Activated B cell treated with CpG ODN at 0.5 μM for 24 hours (primary cell): ENCODE measurements around the gene KCNAB2. TPM values are rescaled to one million over a fixed set of nuclear protein-coding genes. Genes with fewer than 3 reads are reported as not detected.

Experiments used
- ATAC-seq: fragments of 200-7000 bp; cut with Tn5 transposase; one replicate; pipeline ENCODE4 v1.10.0; 2021; ENCODE audit warnings: low read depth, mild to moderate bottlenecking, moderate library complexity
- CTCF ChIA-PET: fragments of 350-600 bp; sonication (Branson Sonifier 250); formaldehyde crosslinking; loops from one replicate; lab custom pipeline; 2021; ENCODE audit warnings: antibody characterized with exemption; lab: Charles Lee
- POLR2A ChIA-PET: fragments of 350-600 bp; sonication (Branson Sonifier 250); formaldehyde crosslinking; loops from one replicate; lab custom pipeline; 2021; ENCODE audit warnings: antibody characterized with exemption; lab: Charles Lee
- DNase-seq: peaks from one replicate; pipeline ENCODE4 v3.0.0; 2022
- H3K27ac Mint-ChIP-seq: one replicate; pipeline ENCODE4 v1.8.0; 2020; ENCODE audit warnings: mixed read lengths
- H3K27me3 Mint-ChIP-seq: one replicate; pipeline ENCODE4 v1.8.0; 2021; ENCODE audit warnings: mixed read lengths
- H3K36me3 Mint-ChIP-seq: one replicate; pipeline ENCODE4 v1.8.0; 2021; ENCODE audit warnings: low read depth, mixed read lengths
- H3K4me1 Mint-ChIP-seq: one replicate; pipeline ENCODE4 v1.8.0; 2021; ENCODE audit warnings: mixed read lengths
- H3K4me3 Mint-ChIP-seq: one replicate; pipeline ENCODE4 v1.8.0; 2020; ENCODE audit warnings: mild to moderate bottlenecking, mixed read lengths
- H3K9me3 Mint-ChIP-seq: one replicate; pipeline ENCODE4 v1.8.0; 2020; ENCODE audit warnings: mixed read lengths
- CTCF ChIP-seq: fragments of 200-600 bp; IDR thresholded peaks from one replicate; pipeline ENCODE4 v1.8.0; 2022; ENCODE audit warnings: antibody characterized with exemption, mild to moderate bottlenecking
- intact Hi-C: fragments of 100-400 bp; cut with micrococcal nuclease; formaldehyde crosslinking; loops from one replicate; pipeline ENCODE4 v1.15.1; 2024
- total RNA-seq: library from RNA; stranded (reverse); gene quantifications from 2 replicates; pipeline ENCODE4 v1.2.3, GENCODE V29; 2022

Gene KCNAB2
- total RNA-seq, 1 donor from 2014 or later: 121 TPM

GRCh38 chr1:6046279-6046678, 591 bp downstream of the KCNAB2 start:
- Mint-ChIP-seq H3K9me3 (no peaks in the 10 kb centered on the region), H3K36me3 (peaks cover 63% of the 10 kb centered on the region), H3K27me3 (no peaks in the 10 kb centered on the region), H3K4me1 (no peaks in the 10 kb centered on the region), H3K27ac (no peak overlapping the region), H3K4me3 (no peak overlapping the region)
- ATAC-seq (no peak), DNase-seq (no peak)
- no peak for TF ChIP-seq CTCF
- ChIA-PET CTCF (no interaction called here), POLR2A (no interaction called here)
- intact Hi-C loops: no loop called here

GRCh38 chr1:6048179-6048867, 2.6 kb downstream of the KCNAB2 start:
- POLR2A ChIA-PET: no interaction called here
- Mint-ChIP-seq H3K4me3 (no peak overlapping the region), H3K27me3 (no peaks in the 10 kb centered on the region), H3K4me1 (no peaks in the 10 kb centered on the region), H3K36me3 (peaks cover 57% of the 10 kb centered on the region), H3K27ac (no peak overlapping the region), H3K9me3 (no peaks in the 10 kb centered on the region)
- TF ChIP-seq CTCF: no peak
- CTCF ChIA-PET: no interaction called here
- intact Hi-C loops: no loop called here
- no peak for DNase-seq
- no peak for ATAC-seq

GRCh38 chr1:6049419-6049818, 3.7 kb downstream of the KCNAB2 start:
- no peaks in the 10 kb centered on the region for H3K9me3 Mint-ChIP-seq
- no peak for TF ChIP-seq CTCF
- H3K4me1 Mint-ChIP-seq: no peaks in the 10 kb centered on the region
- ChIA-PET POLR2A (interaction anchor here (0.9 kb wide), 1 partner anchor 32 kb away, joined by 3 read pairs; no protein-coding TSS in a partner anchor), CTCF (no interaction called here)
- H3K27me3 Mint-ChIP-seq: no peaks in the 10 kb centered on the region
- no peak overlapping the region for H3K27ac Mint-ChIP-seq
- H3K36me3 Mint-ChIP-seq: peaks cover 50% of the 10 kb centered on the region
- H3K4me3 Mint-ChIP-seq: no peak overlapping the region
- no peak for ATAC-seq
- DNase-seq: no peak
- intact Hi-C loops: no loop called here

- H3K9me3 Mint-ChIP-seq: no peaks in the 10 kb centered on the region
- no peaks in the 10 kb centered on the region for H3K4me1 Mint-ChIP-seq
- no peak for ATAC-seq
- intact Hi-C loops: loop anchor here (10.0 kb wide), 1 partner anchor 193 kb away; the partner anchor contains the start of gene HES3
- no peak for DNase-seq
- H3K27me3 Mint-ChIP-seq: no peaks in the 10 kb centered on the region
- CTCF ChIA-PET: no interaction called here
- TF ChIP-seq CTCF: no peak
- H3K4me3 Mint-ChIP-seq: no peak overlapping the region
- no peak overlapping the region for H3K27ac Mint-ChIP-seq
- POLR2A ChIA-PET: no interaction called here
- peaks cover 39% of the 10 kb centered on the region for H3K36me3 Mint-ChIP-seq
These were observed 5.7 kb downstream of the KCNAB2 start for GRCh38 chr1:6051423-6051822.

- Mint-ChIP-seq H3K36me3 (peaks cover 40% of the 10 kb centered on the region), H3K4me1 (peaks cover 5% of the 10 kb centered on the region), H3K27me3 (no peaks in the 10 kb centered on the region), H3K9me3 (no peaks in the 10 kb centered on the region), H3K27ac (no peak overlapping the region), H3K4me3 (no peak overlapping the region)
- ATAC-seq (no peak), DNase-seq (no peak)
- ChIA-PET POLR2A (no interaction called here), CTCF (no interaction called here)
- intact Hi-C loops: loop anchor here (10.0 kb wide), 1 partner anchor 192 kb away; the partner anchor contains the start of gene HES3
- no peak for TF ChIP-seq CTCF
These were observed 7.0 kb downstream of the KCNAB2 start for GRCh38 chr1:6052543-6053205.
